ENCODE data around the gene KCNH4.

GRCh38 chr17:42221886-42222745, 41.2 kb upstream of the KCNH4 start:
- TF ChIP-seq POLR2A (IDR thresholded peaks at IDR 0.05) (no peak), CTCF (IDR thresholded peaks at IDR 0.05) (no peak), EP300 (IDR thresholded peaks at IDR 0.05) (no peak)

All from ovary (tissue), 3 donors.